Skeletal muscle cell (primary cell): ENCODE results near the gene DAB1.

Experiments used
- DNase-seq: peaks from one replicate; pipeline ENCODE4 v3.0.0-alpha.2; 2010; ENCODE audit warnings: low read depth
- H3K4me3 ChIP-seq: 2 replicates; pipeline ENCODE4 v1.5.1; 2011; ENCODE audit warnings: low read depth, mild to moderate bottlenecking, control low read depth, low read length, moderate library complexity

The DAB1 gene

DNA sequence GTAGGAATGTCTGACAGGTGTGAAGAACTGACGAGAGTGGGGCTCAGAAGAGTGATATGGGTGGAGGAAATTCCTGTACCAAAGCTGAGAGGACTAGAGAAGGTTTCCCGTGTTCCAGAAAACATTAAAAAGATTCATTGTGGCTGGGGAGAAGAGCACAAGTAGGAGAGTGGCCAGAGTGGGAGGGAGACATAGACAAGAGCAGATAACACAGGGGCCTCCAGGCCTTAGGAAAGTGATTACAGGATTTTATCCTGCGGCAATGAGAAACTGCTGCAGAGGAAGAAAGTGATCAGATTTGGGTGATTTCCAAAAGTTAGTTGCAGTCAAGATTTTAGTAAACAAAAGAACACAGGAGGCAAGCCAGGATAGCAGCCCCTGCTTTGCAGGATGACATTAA lies 465.9 kb downstream of the DAB1 start:
- no peak overlapping the region for H3K4me3 ChIP-seq

DNA sequence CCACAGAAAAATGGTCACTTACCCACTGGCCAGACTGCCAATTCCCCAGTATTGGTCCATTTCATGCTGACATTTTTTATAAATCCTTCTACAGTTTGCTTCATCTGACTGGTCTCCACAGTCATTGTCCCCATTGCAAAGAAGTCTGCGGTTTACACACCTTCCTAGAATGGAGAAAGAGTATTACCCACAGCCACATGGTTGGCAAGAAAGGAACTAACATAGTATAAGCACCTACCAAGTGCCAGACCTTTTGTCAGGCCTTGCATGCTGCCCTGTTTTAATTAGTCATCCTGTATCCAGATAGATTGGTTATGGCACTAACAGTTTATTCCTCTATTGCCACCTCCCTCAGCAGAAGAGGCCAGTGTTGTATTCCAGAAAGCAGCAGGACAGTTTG lies 469.2 kb downstream of the DAB1 start:
- DNase-seq, result no peak
- H3K4me3 ChIP-seq, result no peak overlapping the region

More for the DNA sequence above, 465.9 kb downstream of the DAB1 start:
- DNase-seq, result no peak

DNA sequence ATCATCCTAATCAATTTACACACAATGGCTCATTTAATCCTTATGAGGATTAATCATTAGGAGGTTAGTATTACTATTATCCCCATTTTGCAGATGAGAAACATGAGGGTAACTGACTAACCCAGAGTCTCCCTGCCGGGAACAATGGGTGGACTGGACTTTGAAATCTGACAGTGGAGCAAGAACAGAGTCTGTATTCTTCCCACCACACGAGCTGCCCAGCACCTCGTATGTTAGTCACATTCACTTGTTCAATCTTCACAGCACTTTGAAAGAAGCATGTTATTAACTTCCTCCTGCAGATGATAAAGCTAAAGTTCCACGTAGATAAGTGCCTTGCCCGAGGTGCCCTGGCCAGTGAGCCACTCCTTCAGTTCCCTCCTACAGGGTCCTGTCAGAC lies 470.5 kb downstream of the DAB1 start:
- no peak overlapping the region for H3K4me3 ChIP-seq
- no peak for DNase-seq

DNA sequence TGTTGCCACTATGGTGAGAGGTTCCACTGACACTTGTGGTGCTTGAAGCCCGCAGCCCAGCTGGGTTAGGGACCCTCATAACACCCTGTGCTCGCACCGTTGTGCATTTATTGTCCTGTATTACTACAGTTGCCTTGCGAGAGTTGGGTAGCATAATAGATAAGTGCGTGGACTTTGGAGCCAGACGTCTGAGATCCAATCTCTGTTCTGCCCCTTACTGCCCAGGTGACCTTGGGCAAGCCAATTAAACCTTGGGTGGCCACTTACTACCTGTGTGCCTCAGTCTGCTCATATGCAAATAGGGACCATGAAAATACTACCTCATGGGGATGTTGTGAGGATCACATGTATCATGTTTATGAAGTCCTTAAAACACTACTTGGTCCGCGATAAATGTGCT lies 471.4 kb downstream of the DAB1 start:
- no peak overlapping the region for H3K4me3 ChIP-seq
- no peak for DNase-seq

DNA sequence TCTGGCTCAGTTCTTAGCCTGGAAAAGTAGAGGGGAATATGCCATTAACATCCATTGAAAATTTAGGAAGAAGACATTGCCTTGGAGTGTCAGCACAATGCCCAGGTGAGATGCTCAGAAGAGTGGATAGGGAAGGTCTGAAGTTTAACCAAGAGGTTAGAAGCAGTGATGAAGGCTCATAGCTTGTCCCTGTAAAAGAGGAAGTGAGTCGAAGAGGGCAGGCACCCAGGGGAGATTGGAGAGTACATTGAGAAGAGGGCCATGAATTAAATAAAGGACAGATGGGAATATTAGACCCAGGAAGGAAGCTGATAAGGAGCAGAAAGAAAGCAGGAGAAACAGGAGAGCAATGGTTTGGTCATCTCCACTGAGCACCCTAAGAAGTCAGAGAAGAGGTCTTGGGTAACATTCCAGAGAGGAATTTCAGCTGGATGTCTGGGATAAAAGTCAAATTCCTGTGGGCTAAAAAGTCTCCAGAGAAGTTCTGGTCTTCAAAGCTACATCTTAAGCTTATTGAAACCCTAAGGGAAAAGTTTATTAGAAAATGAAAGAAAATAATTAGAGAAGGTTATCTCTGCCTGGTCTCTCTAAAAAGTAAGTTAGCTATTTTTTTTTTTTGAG lies 475.3 kb downstream of the DAB1 start:
- no peak for DNase-seq
- no peak overlapping the region for H3K4me3 ChIP-seq
